Measurements from ENCODE around the gene DNAH7. TPM values are rescaled to one million over a fixed set of nuclear protein-coding genes. Genes with fewer than 3 reads are reported as not detected.

Gene DNAH7
- total and polyA plus RNA-seq, 12 donors, result 0.10 to 0.74 (median 0.23) TPM; not detected in 2

DNA sequence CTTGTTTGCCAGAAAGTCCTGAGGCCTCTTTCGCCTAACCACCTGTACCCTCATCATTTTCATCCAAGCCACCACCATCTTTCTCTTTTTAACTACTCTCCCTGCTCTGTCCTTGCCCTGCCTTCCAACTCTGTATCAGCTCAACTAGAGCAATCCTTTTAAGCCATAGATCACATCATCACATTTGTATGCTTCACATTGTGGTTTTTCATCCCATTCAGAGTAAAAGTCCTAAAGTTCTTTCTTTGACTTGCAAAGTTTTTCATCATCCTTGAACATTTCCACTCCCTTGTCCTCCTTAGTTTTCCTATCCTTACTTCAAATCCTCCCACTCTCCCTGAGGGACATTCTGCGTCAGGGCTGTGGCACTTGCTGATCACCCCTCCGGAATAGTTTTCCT is 337.7 kb downstream of the DNAH7 start:
- Histone ChIP-seq H3K36me3 (peaks cover 0 to 91% (median 21%) of the 10 kb centered on the region in 9 donors), H3K27me3 (no peaks in the 10 kb centered on the region), H3K27ac (no peak overlapping the region), H3K4me1 (no peaks in the 10 kb centered on the region), H3K9me3 (no peaks in the 10 kb centered on the region), H3K4me3 (no peak overlapping the region)
- 90 to 91% methylated on average over 3 of the region's 3 CpGs for WGBS, 2 donors
- TF ChIP-seq, protein P1, sequence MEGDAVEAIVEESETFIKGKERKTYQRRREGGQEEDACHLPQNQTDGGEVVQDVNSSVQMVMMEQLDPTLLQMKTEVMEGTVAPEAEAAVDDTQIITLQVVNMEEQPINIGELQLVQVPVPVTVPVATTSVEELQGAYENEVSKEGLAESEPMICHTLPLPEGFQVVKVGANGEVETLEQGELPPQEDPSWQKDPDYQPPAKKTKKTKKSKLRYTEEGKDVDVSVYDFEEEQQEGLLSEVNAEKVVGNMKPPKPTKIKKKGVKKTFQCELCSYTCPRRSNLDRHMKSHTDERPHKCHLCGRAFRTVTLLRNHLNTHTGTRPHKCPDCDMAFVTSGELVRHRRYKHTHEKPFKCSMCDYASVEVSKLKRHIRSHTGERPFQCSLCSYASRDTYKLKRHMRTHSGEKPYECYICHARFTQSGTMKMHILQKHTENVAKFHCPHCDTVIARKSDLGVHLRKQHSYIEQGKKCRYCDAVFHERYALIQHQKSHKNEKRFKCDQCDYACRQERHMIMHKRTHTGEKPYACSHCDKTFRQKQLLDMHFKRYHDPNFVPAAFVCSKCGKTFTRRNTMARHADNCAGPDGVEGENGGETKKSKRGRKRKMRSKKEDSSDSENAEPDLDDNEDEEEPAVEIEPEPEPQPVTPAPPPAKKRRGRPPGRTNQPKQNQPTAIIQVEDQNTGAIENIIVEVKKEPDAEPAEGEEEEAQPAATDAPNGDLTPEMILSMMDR (IDR thresholded peaks at IDR 0.05), result no peak
- DNase-seq, result no peak
- ATAC-seq, result no peak
- intact Hi-C loops (cut with DNase I), result no loop called here

DNA sequence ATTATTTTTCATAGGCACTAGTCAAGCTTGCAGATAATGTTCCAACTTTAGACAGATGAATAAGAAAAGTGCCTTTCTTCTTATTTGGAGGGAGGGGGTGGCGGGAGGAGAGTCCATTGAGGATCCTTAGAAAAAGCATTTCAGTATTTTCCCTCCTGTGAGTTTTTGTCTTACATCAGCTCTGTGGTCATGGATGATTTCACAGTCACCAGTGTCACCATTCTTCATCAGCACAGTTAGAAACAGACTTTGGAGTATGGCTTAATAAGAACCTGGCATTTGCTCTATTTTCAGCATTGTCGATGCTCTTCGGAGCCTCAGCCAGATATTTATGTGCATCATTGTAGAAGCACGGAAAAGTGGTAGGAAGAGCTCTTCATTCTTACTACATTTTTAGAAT is 341.5 kb downstream of the DNAH7 start:
- Histone ChIP-seq H3K4me1 (no peaks in the 10 kb centered on the region), H3K27ac (no peak overlapping the region), H3K36me3 (peaks cover 0 to 71% (median 20%) of the 10 kb centered on the region in 9 donors), H3K9me3 (no peaks in the 10 kb centered on the region), H3K27me3 (no peaks in the 10 kb centered on the region), H3K4me3 (no peak overlapping the region)
- ATAC-seq (no peak), DNase-seq (no peak)
- 95 to 97% methylated on average over 4 of the region's 4 CpGs for WGBS, 2 donors
- intact Hi-C loops (cut with DNase I), result no loop called here
- TF ChIP-seq, protein P1 (IDR thresholded peaks at IDR 0.05), result no peak

DNA sequence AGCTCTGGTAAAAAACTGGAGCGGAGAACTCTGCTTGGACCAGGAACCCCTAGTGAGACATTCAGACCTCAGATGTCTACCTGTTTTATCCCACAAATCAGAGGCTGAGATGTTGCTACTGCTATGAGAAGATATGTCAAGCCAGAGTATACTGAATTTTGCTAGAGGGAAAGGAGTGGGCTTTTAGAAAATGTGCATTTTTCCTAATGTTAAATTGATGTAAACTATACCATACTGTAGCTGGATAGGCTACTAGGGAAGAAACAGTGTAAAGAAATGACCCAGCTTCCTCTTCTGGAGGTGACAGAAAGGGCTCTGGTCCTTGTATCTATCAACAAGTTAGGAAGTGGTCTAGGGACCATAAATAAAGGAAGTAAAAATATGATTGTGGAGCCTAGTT is 346.6 kb downstream of the DNAH7 start:
- Histone ChIP-seq H3K27ac (no peak overlapping the region), H3K4me1 (no peaks in the 10 kb centered on the region), H3K27me3 (no peaks in the 10 kb centered on the region), H3K36me3 (peaks cover 0 to 72% (median 24%) of the 10 kb centered on the region in 9 donors), H3K4me3 (no peak overlapping the region), H3K9me3 (no peaks in the 10 kb centered on the region)
- intact Hi-C loops (cut with DNase I), result no loop called here
- WGBS, 2 donors, result 100% methylated on average over 1 of the region's 1 CpG
- ATAC-seq, result no peak
- TF ChIP-seq, protein P1 (IDR thresholded peaks at IDR 0.05), result no peak
- DNase-seq, result no peak

DNA sequence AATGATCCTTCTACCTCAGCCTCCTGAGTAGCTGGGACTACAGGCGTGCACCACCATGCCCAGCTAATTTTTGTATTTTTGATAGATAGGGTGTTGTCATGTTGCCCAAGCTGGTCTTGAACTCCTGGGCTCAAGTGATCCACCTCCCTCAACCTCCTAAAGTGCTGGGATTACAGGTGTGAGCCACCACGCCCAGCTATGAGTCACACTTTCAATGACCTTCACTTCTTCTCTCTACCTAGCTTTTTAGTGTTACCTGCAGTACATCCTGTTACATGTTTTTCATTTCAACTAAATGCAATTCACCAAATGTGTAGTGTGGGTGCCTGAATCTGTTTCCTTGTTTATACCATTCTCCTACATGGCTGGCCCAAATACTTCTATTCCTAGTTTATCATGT is 347.6 kb downstream of the DNAH7 start:
- no peak overlapping the region for H3K4me3 ChIP-seq
- H3K4me1 ChIP-seq, result no peaks in the 10 kb centered on the region
- ATAC-seq, result no peak
- TF ChIP-seq, protein P1 (IDR thresholded peaks at IDR 0.05), result no peak
- WGBS, 2 donors, result 96 to 99% methylated on average over 2 of the region's 2 CpGs
- DNase-seq, result no peak
- H3K9me3 ChIP-seq, result no peaks in the 10 kb centered on the region
- intact Hi-C loops (cut with DNase I), result no loop called here
- H3K27me3 ChIP-seq, result no peaks in the 10 kb centered on the region
- peaks cover 0 to 82% (median 27%) of the 10 kb centered on the region in 9 donors for H3K36me3 ChIP-seq
- H3K27ac ChIP-seq, result no peak overlapping the region
